Nephron (organoid): ENCODE results near the gene REL.

Source experiments
- H3K27ac Mint-ChIP-seq, 3 experiments: 2 replicates each; pipeline ENCODE4 v1.8.0; 2020; ENCODE audit warnings: mixed read lengths in 3 of 3, mild to moderate bottlenecking in 2 of 3, moderate library complexity in 1 of 3
- H3K27me3 Mint-ChIP-seq: 2 replicates; pipeline ENCODE4 v1.8.0; 2021; ENCODE audit warnings: low read depth, mild to moderate bottlenecking, moderate library complexity, mixed read lengths
- H3K36me3 Mint-ChIP-seq: 2 replicates; pipeline ENCODE4 v1.8.0; 2020; ENCODE audit warnings: low read depth, mixed read lengths
- H3K4me1 Mint-ChIP-seq: 2 replicates; pipeline ENCODE4 v1.8.0; 2020; ENCODE audit warnings: mixed read lengths
- H3K4me3 Mint-ChIP-seq, 3 experiments: 2 replicates each; pipeline ENCODE4 v1.8.0; 2020; ENCODE audit warnings: mild to moderate bottlenecking in 3 of 3, mixed read lengths in 3 of 3, moderate library complexity in 2 of 3
- H3K9me3 Mint-ChIP-seq: 2 replicates; pipeline ENCODE4 v1.8.0; 2020; ENCODE audit warnings: mixed read lengths
- TF ChIP-seq, protein P1 (sequence below), 3 experiments: fragments of 200-600 bp; sonication (generic); IDR thresholded peaks; one replicate each; pipeline ENCODE4 v1.5.0; 2021; ENCODE audit warnings: antibody characterized with exemption in 3 of 3; ENCODE audit not compliant: unreplicated experiment in 3 of 3

Gene REL

DNA sequence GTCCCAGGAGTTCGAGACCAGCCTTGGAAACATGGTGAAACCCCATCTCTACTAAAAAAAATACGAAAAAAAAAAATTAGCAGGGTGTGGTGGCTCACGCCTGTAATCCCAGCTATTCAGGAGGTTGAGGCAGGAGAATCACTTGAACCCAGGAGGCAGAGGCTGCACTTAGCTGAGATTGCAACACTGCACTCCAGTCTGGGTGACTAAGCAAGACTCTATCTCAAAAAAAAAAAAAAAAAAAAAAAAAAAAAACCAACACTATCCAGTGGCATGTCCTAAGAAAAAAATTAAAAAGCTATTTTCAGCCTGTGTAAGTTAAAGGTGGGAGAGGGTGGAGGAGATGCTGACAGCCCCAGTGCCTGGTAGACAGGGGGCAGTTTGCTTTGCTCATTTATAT, 32.2 kb upstream of the REL start:
- H3K36me3 Mint-ChIP-seq = no peaks in the 10 kb centered on the region
- no peak overlapping the region for H3K27ac Mint-ChIP-seq
- no peaks in the 10 kb centered on the region for H3K4me1 Mint-ChIP-seq
- peaks cover 4% of the 10 kb centered on the region for H3K9me3 Mint-ChIP-seq
- H3K4me3 Mint-ChIP-seq = no peak overlapping the region
- TF ChIP-seq, protein P1, sequence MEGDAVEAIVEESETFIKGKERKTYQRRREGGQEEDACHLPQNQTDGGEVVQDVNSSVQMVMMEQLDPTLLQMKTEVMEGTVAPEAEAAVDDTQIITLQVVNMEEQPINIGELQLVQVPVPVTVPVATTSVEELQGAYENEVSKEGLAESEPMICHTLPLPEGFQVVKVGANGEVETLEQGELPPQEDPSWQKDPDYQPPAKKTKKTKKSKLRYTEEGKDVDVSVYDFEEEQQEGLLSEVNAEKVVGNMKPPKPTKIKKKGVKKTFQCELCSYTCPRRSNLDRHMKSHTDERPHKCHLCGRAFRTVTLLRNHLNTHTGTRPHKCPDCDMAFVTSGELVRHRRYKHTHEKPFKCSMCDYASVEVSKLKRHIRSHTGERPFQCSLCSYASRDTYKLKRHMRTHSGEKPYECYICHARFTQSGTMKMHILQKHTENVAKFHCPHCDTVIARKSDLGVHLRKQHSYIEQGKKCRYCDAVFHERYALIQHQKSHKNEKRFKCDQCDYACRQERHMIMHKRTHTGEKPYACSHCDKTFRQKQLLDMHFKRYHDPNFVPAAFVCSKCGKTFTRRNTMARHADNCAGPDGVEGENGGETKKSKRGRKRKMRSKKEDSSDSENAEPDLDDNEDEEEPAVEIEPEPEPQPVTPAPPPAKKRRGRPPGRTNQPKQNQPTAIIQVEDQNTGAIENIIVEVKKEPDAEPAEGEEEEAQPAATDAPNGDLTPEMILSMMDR (IDR thresholded peaks at IDR 0.05; ENCODE audit: unreplicated experiment in 3 of 3) = no peak
- H3K27me3 Mint-ChIP-seq = no peaks in the 10 kb centered on the region

- Mint-ChIP-seq H3K9me3 (no peaks in the 10 kb centered on the region), H3K4me1 (no peaks in the 10 kb centered on the region), H3K27ac (no peak overlapping the region), H3K36me3 (no peaks in the 10 kb centered on the region), H3K4me3 (no peak overlapping the region), H3K27me3 (no peaks in the 10 kb centered on the region)
- TF ChIP-seq, protein P1 (IDR thresholded peaks at IDR 0.05; ENCODE audit: unreplicated experiment in 3 of 3) = no peak
These were observed 29.0 kb upstream of the REL start for GRCh38 chr2:60852282-60852860.

DNA sequence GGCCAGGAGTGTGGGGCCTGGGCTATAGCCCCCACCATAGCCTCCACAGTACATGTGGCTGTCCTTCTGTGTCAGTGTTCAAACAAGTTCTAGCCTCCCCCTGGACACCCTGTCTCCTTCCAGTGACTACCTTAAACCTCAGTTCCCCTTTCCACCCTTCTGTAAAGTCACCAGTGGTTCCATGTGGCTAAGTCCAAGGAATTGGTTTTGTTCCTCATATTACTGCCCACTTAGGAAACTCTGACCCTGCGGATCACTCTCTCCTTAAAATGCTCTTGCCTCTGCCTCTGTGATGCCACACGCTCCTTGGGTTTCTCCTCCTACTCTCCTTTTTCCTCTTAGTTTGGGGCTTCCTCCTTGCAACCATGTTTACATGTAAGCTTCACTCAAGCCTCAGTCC, 27.8 kb upstream of the REL start:
- H3K36me3 Mint-ChIP-seq = no peaks in the 10 kb centered on the region
- no peak overlapping the region for H3K4me3 Mint-ChIP-seq
- TF ChIP-seq, protein P1 (IDR thresholded peaks at IDR 0.05; ENCODE audit: unreplicated experiment in 3 of 3) = no peak
- H3K27ac Mint-ChIP-seq = no peak overlapping the region
- H3K27me3 Mint-ChIP-seq = no peaks in the 10 kb centered on the region
- no peaks in the 10 kb centered on the region for H3K4me1 Mint-ChIP-seq
- H3K9me3 Mint-ChIP-seq = no peaks in the 10 kb centered on the region

DNA sequence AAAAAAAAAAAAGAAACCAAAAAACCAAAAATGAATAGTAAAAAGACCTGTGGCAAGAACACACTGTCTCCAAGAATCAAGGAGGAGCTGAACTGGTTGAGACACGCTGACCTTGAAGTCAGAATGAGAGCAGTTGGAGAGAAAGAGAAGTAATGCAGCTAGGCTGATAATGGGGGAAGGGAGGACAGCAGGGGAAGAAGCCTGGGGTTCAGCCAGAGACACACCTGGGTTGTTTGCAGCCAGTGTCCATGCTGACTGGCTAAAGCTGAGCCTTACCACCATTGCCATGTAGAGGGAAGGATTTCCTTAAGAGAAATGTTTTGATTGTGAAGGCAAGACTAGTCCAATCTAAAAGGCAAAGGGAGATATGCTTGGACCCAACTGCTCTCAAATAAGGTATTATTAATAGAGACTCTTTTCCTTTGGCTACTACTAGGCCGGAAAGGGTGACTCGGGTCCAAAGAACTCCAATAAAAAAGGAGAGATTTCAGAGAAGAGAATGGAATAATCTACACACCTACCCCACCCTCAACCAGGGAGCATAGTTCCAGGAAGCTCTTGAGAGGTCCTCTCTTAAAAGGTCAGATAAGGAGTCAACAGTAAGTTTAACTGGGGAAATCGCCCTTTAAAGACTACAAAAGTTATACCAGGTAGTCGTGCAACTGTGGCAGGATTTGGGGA, 25.2 kb upstream of the REL start:
- TF ChIP-seq, protein P1 (IDR thresholded peaks at IDR 0.05; ENCODE audit: unreplicated experiment in 3 of 3) = no peak
- no peaks in the 10 kb centered on the region for H3K9me3 Mint-ChIP-seq
- no peaks in the 10 kb centered on the region for H3K4me1 Mint-ChIP-seq
- H3K4me3 Mint-ChIP-seq = no peak overlapping the region
- H3K27ac Mint-ChIP-seq = no peak overlapping the region
- H3K36me3 Mint-ChIP-seq = no peaks in the 10 kb centered on the region
- H3K27me3 Mint-ChIP-seq = peaks cover 5% of the 10 kb centered on the region

GRCh38 chr2:60857056-60857455, 24.3 kb upstream of the REL start:
- TF ChIP-seq, protein P1 (IDR thresholded peaks at IDR 0.05; ENCODE audit: unreplicated experiment in 3 of 3) = no peak
- H3K9me3 Mint-ChIP-seq = no peaks in the 10 kb centered on the region
- no peaks in the 10 kb centered on the region for H3K4me1 Mint-ChIP-seq
- H3K36me3 Mint-ChIP-seq = no peaks in the 10 kb centered on the region
- H3K4me3 Mint-ChIP-seq = no peak overlapping the region
- no peak overlapping the region for H3K27ac Mint-ChIP-seq
- peaks cover 11% of the 10 kb centered on the region for H3K27me3 Mint-ChIP-seq

GRCh38 chr2:60858897-60859311, 22.5 kb upstream of the REL start:
- Mint-ChIP-seq H3K27me3 (peaks cover 11% of the 10 kb centered on the region), H3K27ac (no peak overlapping the region), H3K9me3 (peaks cover 4% of the 10 kb centered on the region), H3K36me3 (no peaks in the 10 kb centered on the region), H3K4me3 (no peak overlapping the region), H3K4me1 (no peaks in the 10 kb centered on the region)
- TF ChIP-seq, protein P1 (IDR thresholded peaks at IDR 0.05; ENCODE audit: unreplicated experiment in 3 of 3) = no peak
